Measurements from ENCODE around the gene CPA1.

CPA1 gene

GRCh38 chr7:130417213-130417612 lies 36.9 kb downstream of the CPA1 start:
- WGBS, 2 donors (ENCODE audit: extremely low coverage in 2 of 2, insufficient read length in 2 of 2, insufficient replicate concordance in 1 of 2), result no CpG with 5 or more reads among the region's 5 CpGs
- H2BK12ac ChIP-seq (ENCODE audit: low read length), result no peak overlapping the region
- no peak overlapping the region for H3K14ac ChIP-seq (ENCODE audit: low read length)
- H3K23ac ChIP-seq (ENCODE audit: low read depth, low read length, poor library complexity), result no peak overlapping the region
- H2BK120ac ChIP-seq (ENCODE audit: low read depth, low read length), result no peak overlapping the region
- H3K27ac ChIP-seq (replicated peaks; ENCODE audit: low read length), result no peak overlapping the region
- H3K4me2 ChIP-seq (ENCODE audit: insufficient read depth, low read length, poor library complexity, severe bottlenecking), result no peak overlapping the region
- no peak overlapping the region for H2BK5ac ChIP-seq (ENCODE audit: low read length)
- H2AK5ac ChIP-seq (ENCODE audit: low read depth, low read length), result no peak overlapping the region
- H2AFZ ChIP-seq (ENCODE audit: low read length), result peak overlapping the region; percentile 55
- no peaks in the 10 kb centered on the region for H3K36me3 ChIP-seq (replicated peaks in 1 of 2; ENCODE audit: control insufficient read depth in 2 of 2, insufficient read depth in 2 of 2, low read length in 2 of 2)
- H3K4me3 ChIP-seq (ENCODE audit: low read length in 2 of 2), result no peak overlapping the region
- peaks cover 16 to 36% of the 10 kb centered on the region in 2 donors for H3K4me1 ChIP-seq (ENCODE audit: control insufficient read depth in 2 of 2, insufficient read depth in 1 of 2, low read depth in 1 of 2, low read length in 2 of 2)
- H3K27me3 ChIP-seq (ENCODE audit: control insufficient read depth in 3 of 3, insufficient read depth in 3 of 3, low read depth in 1 of 3, low read length in 3 of 3), result no peaks in the 10 kb centered on the region
- no peak overlapping the region for H2BK15ac ChIP-seq (ENCODE audit: low read length)
- no peak overlapping the region for H4K91ac ChIP-seq (ENCODE audit: low read depth, low read length, poor library complexity)
- no peaks in the 10 kb centered on the region for H3K9me3 ChIP-seq (replicated peaks in 1 of 2; ENCODE audit: control insufficient read depth in 2 of 2, insufficient read depth in 1 of 2, low read depth in 1 of 2, low read length in 2 of 2)
- no peak overlapping the region for H3K4ac ChIP-seq (ENCODE audit: low read length)
- no peak overlapping the region for H4K8ac ChIP-seq (ENCODE audit: low read depth, low read length)
- no peak for DNase-seq (ENCODE audit: low spot score)
- no peaks in the 10 kb centered on the region for H3K79me1 ChIP-seq (ENCODE audit: low read depth, low read length)
- H3K18ac ChIP-seq (ENCODE audit: low read length), result no peak overlapping the region
- no peak overlapping the region for H3K9ac ChIP-seq (ENCODE audit: low read depth, low read length, poor library complexity)

GRCh38 chr7:130418306-130418705 lies 38.0 kb downstream of the CPA1 start:
- Histone ChIP-seq H3K9me3 (replicated peaks in 1 of 2; ENCODE audit: control insufficient read depth in 2 of 2, insufficient read depth in 1 of 2, low read depth in 1 of 2, low read length in 2 of 2) (no peaks in the 10 kb centered on the region), H3K23ac (ENCODE audit: low read depth, low read length, poor library complexity) (no peak overlapping the region), H2BK5ac (ENCODE audit: low read length) (no peak overlapping the region), H2BK12ac (ENCODE audit: low read length) (no peak overlapping the region), H3K36me3 (replicated peaks in 1 of 2; ENCODE audit: control insufficient read depth in 2 of 2, insufficient read depth in 2 of 2, low read length in 2 of 2) (no peaks in the 10 kb centered on the region), H3K4me2 (ENCODE audit: insufficient read depth, low read length, poor library complexity, severe bottlenecking) (no peak overlapping the region), H4K8ac (ENCODE audit: low read depth, low read length) (no peak overlapping the region), H3K4me3 (ENCODE audit: low read length in 2 of 2) (no peak overlapping the region), H3K4me1 (ENCODE audit: control insufficient read depth in 2 of 2, insufficient read depth in 1 of 2, low read depth in 1 of 2, low read length in 2 of 2) (peaks cover 14 to 35% of the 10 kb centered on the region in 2 donors), H3K79me1 (ENCODE audit: low read depth, low read length) (no peaks in the 10 kb centered on the region), H3K14ac (ENCODE audit: low read length) (no peak overlapping the region), H2AFZ (ENCODE audit: low read length) (no peak overlapping the region), H3K27me3 (ENCODE audit: control insufficient read depth in 3 of 3, insufficient read depth in 3 of 3, low read depth in 1 of 3, low read length in 3 of 3) (no peaks in the 10 kb centered on the region), H2BK15ac (ENCODE audit: low read length) (no peak overlapping the region), H4K91ac (ENCODE audit: low read depth, low read length, poor library complexity) (no peak overlapping the region), H3K18ac (ENCODE audit: low read length) (no peak overlapping the region), H3K9ac (ENCODE audit: low read depth, low read length, poor library complexity) (no peak overlapping the region), H3K4ac (ENCODE audit: low read length) (no peak overlapping the region), H2BK120ac (ENCODE audit: low read depth, low read length) (no peak overlapping the region), H2AK5ac (ENCODE audit: low read depth, low read length) (no peak overlapping the region), H3K27ac (replicated peaks; ENCODE audit: low read length) (no peak overlapping the region)
- no peak for DNase-seq (ENCODE audit: low spot score)
- WGBS, 2 donors (ENCODE audit: extremely low coverage in 2 of 2, insufficient read length in 2 of 2, insufficient replicate concordance in 1 of 2), result no CpG with 5 or more reads among the region's 7 CpGs

- Histone ChIP-seq H2BK12ac (ENCODE audit: low read length) (no peak overlapping the region), H2BK120ac (ENCODE audit: low read depth, low read length) (no peak overlapping the region), H3K79me1 (ENCODE audit: low read depth, low read length) (no peaks in the 10 kb centered on the region), H3K23ac (ENCODE audit: low read depth, low read length, poor library complexity) (no peak overlapping the region), H2BK5ac (ENCODE audit: low read length) (no peak overlapping the region), H3K9ac (ENCODE audit: low read depth, low read length, poor library complexity) (no peak overlapping the region), H3K27ac (replicated peaks; ENCODE audit: low read length) (peak overlapping the region; percentile 53), H3K18ac (ENCODE audit: low read length) (peak overlapping the region; percentile 11), H4K8ac (ENCODE audit: low read depth, low read length) (no peak overlapping the region), H3K14ac (ENCODE audit: low read length) (no peak overlapping the region), H3K36me3 (replicated peaks in 1 of 2; ENCODE audit: control insufficient read depth in 2 of 2, insufficient read depth in 2 of 2, low read length in 2 of 2) (no peaks in the 10 kb centered on the region), H2AK5ac (ENCODE audit: low read depth, low read length) (no peak overlapping the region), H4K91ac (ENCODE audit: low read depth, low read length, poor library complexity) (no peak overlapping the region), H3K4me2 (ENCODE audit: insufficient read depth, low read length, poor library complexity, severe bottlenecking) (no peak overlapping the region), H3K4ac (ENCODE audit: low read length) (no peak overlapping the region), H2AFZ (ENCODE audit: low read length) (no peak overlapping the region), H3K4me1 (ENCODE audit: control insufficient read depth in 2 of 2, insufficient read depth in 1 of 2, low read depth in 1 of 2, low read length in 2 of 2) (peaks cover 14 to 35% of the 10 kb centered on the region in 2 donors), H3K27me3 (ENCODE audit: control insufficient read depth in 3 of 3, insufficient read depth in 3 of 3, low read depth in 1 of 3, low read length in 3 of 3) (no peaks in the 10 kb centered on the region), H2BK15ac (ENCODE audit: low read length) (no peak overlapping the region), H3K9me3 (replicated peaks in 1 of 2; ENCODE audit: control insufficient read depth in 2 of 2, insufficient read depth in 1 of 2, low read depth in 1 of 2, low read length in 2 of 2) (peaks cover 0 to 2% of the 10 kb centered on the region in 2 donors), H3K4me3 (ENCODE audit: low read length in 2 of 2) (no peak overlapping the region)
- no CpG with 5 or more reads among the region's 5 CpGs for WGBS, 2 donors (ENCODE audit: extremely low coverage in 2 of 2, insufficient read length in 2 of 2, insufficient replicate concordance in 1 of 2)
- DNase-seq (ENCODE audit: low spot score), result no peak
Observed at GRCh38 chr7:130419658-130420057, 39.4 kb downstream of the CPA1 start.

GRCh38 chr7:130420943-130421578 lies 40.8 kb downstream of the CPA1 start:
- H3K4me1 ChIP-seq (ENCODE audit: control insufficient read depth in 2 of 2, insufficient read depth in 1 of 2, low read depth in 1 of 2, low read length in 2 of 2), result peaks cover 14 to 35% of the 10 kb centered on the region in 2 donors
- no peak overlapping the region for H4K91ac ChIP-seq (ENCODE audit: low read depth, low read length, poor library complexity)
- peaks cover 2 to 4% of the 10 kb centered on the region in 2 donors for H3K36me3 ChIP-seq (replicated peaks in 1 of 2; ENCODE audit: control insufficient read depth in 2 of 2, insufficient read depth in 2 of 2, low read length in 2 of 2)
- H2AK5ac ChIP-seq (ENCODE audit: low read depth, low read length), result no peak overlapping the region
- no peak overlapping the region for H3K14ac ChIP-seq (ENCODE audit: low read length)
- DNase-seq (ENCODE audit: low spot score), result no peak
- H2AFZ ChIP-seq (ENCODE audit: low read length), result peak overlapping the region; percentile 48
- H4K8ac ChIP-seq (ENCODE audit: low read depth, low read length), result no peak overlapping the region
- no peak overlapping the region for H2BK15ac ChIP-seq (ENCODE audit: low read length)
- H3K4me3 ChIP-seq (ENCODE audit: low read length in 2 of 2), result no peak overlapping the region
- no CpG with 5 or more reads among the region's 4 CpGs for WGBS, 2 donors (ENCODE audit: extremely low coverage in 2 of 2, insufficient read length in 2 of 2, insufficient replicate concordance in 1 of 2)
- no peak overlapping the region for H3K9ac ChIP-seq (ENCODE audit: low read depth, low read length, poor library complexity)
- H3K79me1 ChIP-seq (ENCODE audit: low read depth, low read length), result no peaks in the 10 kb centered on the region
- H3K27ac ChIP-seq (replicated peaks; ENCODE audit: low read length), result no peak overlapping the region
- H3K4me2 ChIP-seq (ENCODE audit: insufficient read depth, low read length, poor library complexity, severe bottlenecking), result no peak overlapping the region
- no peak overlapping the region for H2BK120ac ChIP-seq (ENCODE audit: low read depth, low read length)
- no peak overlapping the region for H3K4ac ChIP-seq (ENCODE audit: low read length)
- H2BK12ac ChIP-seq (ENCODE audit: low read length), result no peak overlapping the region
- H3K27me3 ChIP-seq (ENCODE audit: control insufficient read depth in 3 of 3, insufficient read depth in 3 of 3, low read depth in 1 of 3, low read length in 3 of 3), result no peaks in the 10 kb centered on the region
- H3K23ac ChIP-seq (ENCODE audit: low read depth, low read length, poor library complexity), result no peak overlapping the region
- H2BK5ac ChIP-seq (ENCODE audit: low read length), result no peak overlapping the region
- no peak overlapping the region for H3K18ac ChIP-seq (ENCODE audit: low read length)
- H3K9me3 ChIP-seq (replicated peaks in 1 of 2; ENCODE audit: control insufficient read depth in 2 of 2, insufficient read depth in 1 of 2, low read depth in 1 of 2, low read length in 2 of 2), result peaks cover 0 to 2% of the 10 kb centered on the region in 2 donors
